ENCODE data around the gene PFKFB1.

Gene PFKFB1

GRCh38 chrX:54994099-54994498, at the start of gene PFKFB1:
TSS of gene PFKFB1 (minus strand) at chrX:54994188. CDS start at chrX:54994007, 181 bp downstream.
- no peaks in the 10 kb centered on the region for H3K4me1 ChIP-seq (ENCODE audit: control insufficient read depth, insufficient read depth, low read length)
- no peak within 1 kb of the TSS for H3K4me3 ChIP-seq (ENCODE audit: low read length)
- H3K27ac ChIP-seq (ENCODE audit: low read length): no peak within 1 kb of the TSS
- H3K27me3 ChIP-seq (ENCODE audit: control insufficient read depth, insufficient read depth, low read length): no peaks in the 10 kb centered on the region
- H3K9me3 ChIP-seq (ENCODE audit: control insufficient read depth, insufficient read depth, low read length): no peaks in the 10 kb centered on the region
- DNase-seq (ENCODE audit: low read depth, low spot score): no peak
- WGBS (ENCODE audit: insufficient coverage, insufficient read length): no CpG with 5 or more reads among the region's 2 CpGs
- no peaks in the 10 kb centered on the region for H3K36me3 ChIP-seq (ENCODE audit: control insufficient read depth, insufficient read depth, low read length)

- H3K4me3 ChIP-seq (ENCODE audit: low read length): no peak overlapping the region
- no peaks in the 10 kb centered on the region for H3K9me3 ChIP-seq (ENCODE audit: control insufficient read depth, insufficient read depth, low read length)
- H3K27me3 ChIP-seq (ENCODE audit: control insufficient read depth, insufficient read depth, low read length): no peaks in the 10 kb centered on the region
- no peak for DNase-seq (ENCODE audit: low read depth, low spot score)
- no CpG with 5 or more reads among the region's 6 CpGs for WGBS (ENCODE audit: insufficient coverage, insufficient read length)
- H3K36me3 ChIP-seq (ENCODE audit: control insufficient read depth, insufficient read depth, low read length): no peaks in the 10 kb centered on the region
- no peaks in the 10 kb centered on the region for H3K4me1 ChIP-seq (ENCODE audit: control insufficient read depth, insufficient read depth, low read length)
- H3K27ac ChIP-seq (ENCODE audit: low read length): no peak overlapping the region
Measured at GRCh38 chrX:55041514-55041913, 47.5 kb upstream of the PFKFB1 start.

GRCh38 chrX:55039471-55039870, 45.5 kb upstream of the PFKFB1 start:
- Histone ChIP-seq H3K36me3 (ENCODE audit: control insufficient read depth, insufficient read depth, low read length) (no peaks in the 10 kb centered on the region), H3K27ac (ENCODE audit: low read length) (no peak overlapping the region), H3K27me3 (ENCODE audit: control insufficient read depth, insufficient read depth, low read length) (no peaks in the 10 kb centered on the region), H3K9me3 (ENCODE audit: control insufficient read depth, insufficient read depth, low read length) (no peaks in the 10 kb centered on the region), H3K4me1 (ENCODE audit: control insufficient read depth, insufficient read depth, low read length) (no peaks in the 10 kb centered on the region), H3K4me3 (ENCODE audit: low read length) (no peak overlapping the region)
- no CpG with 5 or more reads among the region's 3 CpGs for WGBS (ENCODE audit: insufficient coverage, insufficient read length)
- DNase-seq (ENCODE audit: low read depth, low spot score): no peak

- DNase-seq (ENCODE audit: low read depth, low spot score): no peak
- no peaks in the 10 kb centered on the region for H3K36me3 ChIP-seq (ENCODE audit: control insufficient read depth, insufficient read depth, low read length)
- H3K27me3 ChIP-seq (ENCODE audit: control insufficient read depth, insufficient read depth, low read length): no peaks in the 10 kb centered on the region
- no peaks in the 10 kb centered on the region for H3K4me1 ChIP-seq (ENCODE audit: control insufficient read depth, insufficient read depth, low read length)
- H3K9me3 ChIP-seq (ENCODE audit: control insufficient read depth, insufficient read depth, low read length): no peaks in the 10 kb centered on the region
- no peak overlapping the region for H3K27ac ChIP-seq (ENCODE audit: low read length)
- H3K4me3 ChIP-seq (ENCODE audit: low read length): no peak overlapping the region
- WGBS (ENCODE audit: insufficient coverage, insufficient read length): no CpG with 5 or more reads among the region's 2 CpGs
Measured at GRCh38 chrX:55033429-55033828, 39.4 kb upstream of the PFKFB1 start.

- WGBS (ENCODE audit: insufficient coverage, insufficient read length): no CpG with 5 or more reads among the region's 7 CpGs
- DNase-seq (ENCODE audit: low read depth, low spot score): no peak
- H3K27ac ChIP-seq (ENCODE audit: low read length): no peak within 1 kb of the TSS
- H3K4me1 ChIP-seq (ENCODE audit: control insufficient read depth, insufficient read depth, low read length): no peaks in the 10 kb centered on the region
- no peaks in the 10 kb centered on the region for H3K27me3 ChIP-seq (ENCODE audit: control insufficient read depth, insufficient read depth, low read length)
- no peak within 1 kb of the TSS for H3K4me3 ChIP-seq (ENCODE audit: low read length)
- H3K9me3 ChIP-seq (ENCODE audit: control insufficient read depth, insufficient read depth, low read length): no peaks in the 10 kb centered on the region
- no peaks in the 10 kb centered on the region for H3K36me3 ChIP-seq (ENCODE audit: control insufficient read depth, insufficient read depth, low read length)
Measured at GRCh38 chrX:55030271-55031205, 36.5 kb upstream of the PFKFB1 start, which contains the start of gene ALAS2. TSS of gene ALAS2 (minus strand) at chrX:55030977. CDS start at chrX:55026000, 4,977 bp downstream.

- Histone ChIP-seq H3K9me3 (ENCODE audit: control insufficient read depth, insufficient read depth, low read length) (no peaks in the 10 kb centered on the region), H3K36me3 (ENCODE audit: control insufficient read depth, insufficient read depth, low read length) (no peaks in the 10 kb centered on the region), H3K27ac (ENCODE audit: low read length) (no peak overlapping the region), H3K4me3 (ENCODE audit: low read length) (no peak overlapping the region), H3K27me3 (ENCODE audit: control insufficient read depth, insufficient read depth, low read length) (no peaks in the 10 kb centered on the region), H3K4me1 (ENCODE audit: control insufficient read depth, insufficient read depth, low read length) (no peaks in the 10 kb centered on the region)
- no CpG with 5 or more reads among the region's 2 CpGs for WGBS (ENCODE audit: insufficient coverage, insufficient read length)
- no peak for DNase-seq (ENCODE audit: low read depth, low spot score)
Measured at GRCh38 chrX:55029291-55029690, 35.3 kb upstream of the PFKFB1 start.

- Histone ChIP-seq H3K27me3 (ENCODE audit: control insufficient read depth, insufficient read depth, low read length) (no peaks in the 10 kb centered on the region), H3K4me1 (ENCODE audit: control insufficient read depth, insufficient read depth, low read length) (no peaks in the 10 kb centered on the region), H3K36me3 (ENCODE audit: control insufficient read depth, insufficient read depth, low read length) (no peaks in the 10 kb centered on the region), H3K27ac (ENCODE audit: low read length) (no peak overlapping the region), H3K9me3 (ENCODE audit: control insufficient read depth, insufficient read depth, low read length) (no peaks in the 10 kb centered on the region), H3K4me3 (ENCODE audit: low read length) (no peak overlapping the region)
- no peak for DNase-seq (ENCODE audit: low read depth, low spot score)
Measured at GRCh38 chrX:55028611-55029010, 34.6 kb upstream of the PFKFB1 start.

GRCh38 chrX:55028040-55028439, 34.1 kb upstream of the PFKFB1 start:
- Histone ChIP-seq H3K27me3 (ENCODE audit: control insufficient read depth, insufficient read depth, low read length) (no peaks in the 10 kb centered on the region), H3K4me1 (ENCODE audit: control insufficient read depth, insufficient read depth, low read length) (no peaks in the 10 kb centered on the region), H3K9me3 (ENCODE audit: control insufficient read depth, insufficient read depth, low read length) (no peaks in the 10 kb centered on the region), H3K27ac (ENCODE audit: low read length) (no peak overlapping the region), H3K4me3 (ENCODE audit: low read length) (no peak overlapping the region), H3K36me3 (ENCODE audit: control insufficient read depth, insufficient read depth, low read length) (no peaks in the 10 kb centered on the region)
- WGBS (ENCODE audit: insufficient coverage, insufficient read length): no CpG with 5 or more reads among the region's 4 CpGs
- no peak for DNase-seq (ENCODE audit: low read depth, low spot score)

- Histone ChIP-seq H3K27ac (ENCODE audit: low read length) (no peak overlapping the region), H3K36me3 (ENCODE audit: control insufficient read depth, insufficient read depth, low read length) (no peaks in the 10 kb centered on the region), H3K9me3 (ENCODE audit: control insufficient read depth, insufficient read depth, low read length) (no peaks in the 10 kb centered on the region), H3K4me1 (ENCODE audit: control insufficient read depth, insufficient read depth, low read length) (no peaks in the 10 kb centered on the region), H3K4me3 (ENCODE audit: low read length) (no peak overlapping the region), H3K27me3 (ENCODE audit: control insufficient read depth, insufficient read depth, low read length) (no peaks in the 10 kb centered on the region)
- 100% methylated on average over 1 of the region's 2 CpGs for WGBS (ENCODE audit: insufficient coverage, insufficient read length)
- no peak for DNase-seq (ENCODE audit: low read depth, low spot score)
Measured at GRCh38 chrX:55026840-55027239, 32.9 kb upstream of the PFKFB1 start.

GRCh38 chrX:55026143-55026542, 32.2 kb upstream of the PFKFB1 start:
- Histone ChIP-seq H3K27ac (ENCODE audit: low read length) (no peak overlapping the region), H3K27me3 (ENCODE audit: control insufficient read depth, insufficient read depth, low read length) (no peaks in the 10 kb centered on the region), H3K36me3 (ENCODE audit: control insufficient read depth, insufficient read depth, low read length) (no peaks in the 10 kb centered on the region), H3K4me3 (ENCODE audit: low read length) (no peak overlapping the region), H3K4me1 (ENCODE audit: control insufficient read depth, insufficient read depth, low read length) (no peaks in the 10 kb centered on the region), H3K9me3 (ENCODE audit: control insufficient read depth, insufficient read depth, low read length) (no peaks in the 10 kb centered on the region)
- DNase-seq (ENCODE audit: low read depth, low spot score): no peak

GRCh38 chrX:55014897-55015299, 20.9 kb upstream of the PFKFB1 start:
- no peaks in the 10 kb centered on the region for H3K9me3 ChIP-seq (ENCODE audit: control insufficient read depth, insufficient read depth, low read length)
- no CpG with 5 or more reads among the region's 4 CpGs for WGBS (ENCODE audit: insufficient coverage, insufficient read length)

More at GRCh38 chrX:55014897-55015299, 20.9 kb upstream of the PFKFB1 start:
- no peaks in the 10 kb centered on the region for H3K27me3 ChIP-seq (ENCODE audit: control insufficient read depth, insufficient read depth, low read length)
- no peak overlapping the region for H3K27ac ChIP-seq (ENCODE audit: low read length)
- H3K4me3 ChIP-seq (ENCODE audit: low read length): no peak overlapping the region
- no peak for DNase-seq (ENCODE audit: low read depth, low spot score)
- H3K36me3 ChIP-seq (ENCODE audit: control insufficient read depth, insufficient read depth, low read length): no peaks in the 10 kb centered on the region
- H3K4me1 ChIP-seq (ENCODE audit: control insufficient read depth, insufficient read depth, low read length): no peaks in the 10 kb centered on the region
